Measurements from ENCODE around the gene SUSD1. TPM values are rescaled to one million over a fixed set of nuclear protein-coding genes. Genes with fewer than 3 reads are reported as not detected.
A peak's percentile ranks its signal among the peaks of the same experiment; 100 is the strongest.
"Not testable (repeated sequence)": the region's sequence is repeated elsewhere in the genome, so short reads cannot be mapped to it uniquely, and the experiment has no call there.

SUSD1 gene
- total RNA-seq, 1 experiment from 2014 or later = 6.3 TPM

DNA sequence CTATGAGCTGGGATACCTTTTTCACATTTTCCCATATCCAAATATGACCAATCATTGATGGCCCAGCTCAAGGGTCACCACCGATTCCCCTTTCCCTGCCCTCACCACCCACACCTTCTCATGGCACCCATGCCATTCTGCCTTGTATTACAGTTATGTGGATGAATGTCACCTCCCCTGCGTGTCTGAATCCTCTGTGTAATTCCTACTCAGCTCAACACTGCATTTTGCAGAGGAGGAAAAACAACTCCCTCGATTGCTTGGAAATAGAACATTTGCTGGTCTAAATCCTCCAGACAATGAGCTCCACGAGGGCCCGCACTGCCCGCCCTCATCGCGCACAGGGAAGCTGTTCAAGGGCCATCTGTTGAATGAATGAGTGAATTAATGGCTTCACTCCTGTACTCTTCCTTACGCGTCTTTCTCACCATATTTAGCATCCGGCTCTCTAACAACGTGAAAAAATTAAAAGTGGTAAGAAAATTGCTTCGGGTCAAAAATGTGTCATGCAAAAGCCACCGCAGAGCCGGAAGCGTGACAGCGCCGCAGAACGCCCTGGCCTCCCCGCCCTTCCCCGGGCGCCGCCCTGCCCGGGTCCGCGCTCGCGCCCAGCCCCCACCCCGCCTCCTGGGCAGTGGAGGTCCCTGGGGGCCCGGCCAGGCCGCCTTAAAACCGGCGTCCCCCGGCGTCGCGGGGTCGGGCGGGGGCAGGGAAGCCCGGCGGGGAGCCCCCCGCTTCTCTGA lies 704 bp downstream of the SUSD1 start:
- peak; percentile 50 for DNase-seq (ENCODE audit: extremely low read depth, low read depth)

DNA sequence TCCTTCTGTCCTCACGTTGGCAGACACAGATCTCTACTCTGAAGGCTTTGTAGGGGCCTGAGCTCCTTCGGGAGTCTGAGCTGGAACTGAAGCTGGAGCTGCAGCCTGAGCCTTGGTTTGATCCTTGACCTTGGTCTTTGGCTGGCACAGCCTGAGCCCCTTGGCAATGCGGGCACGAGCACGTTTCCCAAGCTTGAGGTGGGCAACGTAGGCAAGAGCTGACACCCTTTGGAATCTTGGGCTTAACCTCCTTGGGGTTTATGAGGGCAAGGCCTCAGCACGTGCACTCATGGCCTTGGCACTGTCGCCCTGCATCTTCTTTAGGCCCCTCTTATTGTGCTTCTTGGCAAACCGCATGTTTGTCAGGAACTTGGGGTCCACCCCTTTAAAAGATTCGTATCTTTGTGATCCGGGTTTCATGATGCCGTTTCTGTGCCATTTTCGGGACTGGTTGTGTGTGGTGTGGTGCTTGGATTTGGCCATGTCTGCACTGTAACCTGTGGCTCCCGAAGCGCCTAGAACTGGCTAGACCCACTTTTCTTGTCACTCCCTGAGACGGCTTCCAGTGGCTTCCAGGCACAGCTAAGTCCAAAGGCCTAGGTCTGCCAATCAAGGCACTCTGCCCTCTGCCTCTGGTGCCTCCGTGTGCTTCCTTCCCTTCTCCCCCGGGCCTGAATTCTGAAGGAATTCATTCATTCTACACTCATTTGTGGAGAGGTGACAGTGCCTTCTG lies 1.4 kb downstream of the SUSD1 start:
- no peak for DNase-seq (ENCODE audit: extremely low read depth, low read depth)

DNA sequence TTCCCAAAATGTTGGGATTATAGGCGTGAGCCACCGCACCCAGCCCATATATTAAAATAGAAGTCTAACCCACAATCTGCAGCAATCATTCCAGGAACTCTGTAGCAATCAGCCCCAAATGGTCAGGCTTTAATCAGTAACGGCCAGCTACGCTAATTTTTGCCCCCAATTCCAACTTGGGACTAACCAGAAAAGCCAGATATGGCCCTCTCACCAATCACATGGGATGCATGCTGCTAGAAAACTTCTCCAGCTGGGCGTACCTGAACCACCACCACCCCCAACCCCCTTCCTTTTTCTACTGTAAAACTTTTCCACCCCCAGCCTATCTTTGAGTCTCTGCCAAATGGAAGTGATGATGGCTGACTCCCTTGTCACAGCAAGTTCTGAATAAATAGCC lies 4.1 kb downstream of the SUSD1 start:
- DNase-seq (ENCODE audit: extremely low read depth, low read depth) = no peak

DNA sequence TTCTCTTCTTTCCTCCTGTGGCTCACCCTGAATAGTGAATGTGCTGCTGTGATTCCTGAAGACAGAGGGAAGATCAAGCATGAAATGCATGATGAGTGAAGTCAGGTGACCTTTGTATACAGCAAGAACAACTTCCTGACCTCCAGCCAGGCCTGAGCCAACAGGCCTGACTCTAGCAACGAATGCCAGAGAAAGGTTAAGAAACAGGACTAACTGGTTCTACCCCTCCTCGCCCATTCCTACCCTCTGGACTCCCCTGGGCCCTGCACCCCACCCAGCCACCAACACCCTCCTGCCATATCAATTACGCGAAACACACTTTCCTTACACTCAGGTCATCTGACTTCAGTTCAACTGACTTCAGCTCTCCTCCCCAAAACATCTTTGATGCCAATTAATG lies 4.9 kb downstream of the SUSD1 start:
- no peak for DNase-seq (ENCODE audit: extremely low read depth, low read depth)

DNA sequence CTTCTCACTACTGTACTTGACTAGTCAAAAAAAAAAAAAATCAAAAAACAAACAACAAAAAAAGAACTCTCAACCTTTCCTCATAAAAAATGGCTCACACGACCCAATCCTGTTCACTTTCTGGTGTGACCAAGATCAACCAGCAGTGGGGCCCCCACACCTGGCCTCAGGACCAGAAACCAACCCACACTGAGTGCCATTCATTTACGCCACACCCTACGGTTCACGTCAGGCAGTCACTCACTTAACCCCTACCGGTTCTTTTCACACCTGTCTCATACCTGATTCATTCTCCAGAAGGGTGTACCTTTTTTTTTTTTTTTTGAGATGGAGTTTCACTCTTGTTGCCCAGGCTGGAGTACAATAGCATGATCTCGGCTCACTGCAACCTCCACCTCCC lies 5.7 kb downstream of the SUSD1 start:
- DNase-seq (ENCODE audit: extremely low read depth, low read depth) = no peak

DNA sequence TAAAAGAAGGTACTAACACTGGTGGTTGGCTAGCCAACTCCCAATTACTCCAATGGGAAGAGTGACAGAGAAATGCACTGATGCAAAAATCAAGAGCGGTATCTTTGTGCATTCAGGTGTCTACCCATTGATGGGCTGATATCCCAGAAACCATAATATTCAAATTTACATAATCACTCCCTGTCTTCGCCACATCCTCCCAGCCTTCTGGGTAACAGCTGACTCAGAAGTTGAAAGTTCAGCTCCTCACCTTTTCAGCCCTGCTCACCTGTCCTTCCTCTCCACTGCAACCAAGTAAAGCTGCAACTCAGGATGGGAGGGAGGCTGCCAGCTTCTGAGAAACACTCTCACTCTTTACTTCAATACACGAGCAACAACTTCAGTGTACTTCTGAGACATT lies 6.9 kb downstream of the SUSD1 start:
- no peak for DNase-seq (ENCODE audit: extremely low read depth, low read depth)

DNA sequence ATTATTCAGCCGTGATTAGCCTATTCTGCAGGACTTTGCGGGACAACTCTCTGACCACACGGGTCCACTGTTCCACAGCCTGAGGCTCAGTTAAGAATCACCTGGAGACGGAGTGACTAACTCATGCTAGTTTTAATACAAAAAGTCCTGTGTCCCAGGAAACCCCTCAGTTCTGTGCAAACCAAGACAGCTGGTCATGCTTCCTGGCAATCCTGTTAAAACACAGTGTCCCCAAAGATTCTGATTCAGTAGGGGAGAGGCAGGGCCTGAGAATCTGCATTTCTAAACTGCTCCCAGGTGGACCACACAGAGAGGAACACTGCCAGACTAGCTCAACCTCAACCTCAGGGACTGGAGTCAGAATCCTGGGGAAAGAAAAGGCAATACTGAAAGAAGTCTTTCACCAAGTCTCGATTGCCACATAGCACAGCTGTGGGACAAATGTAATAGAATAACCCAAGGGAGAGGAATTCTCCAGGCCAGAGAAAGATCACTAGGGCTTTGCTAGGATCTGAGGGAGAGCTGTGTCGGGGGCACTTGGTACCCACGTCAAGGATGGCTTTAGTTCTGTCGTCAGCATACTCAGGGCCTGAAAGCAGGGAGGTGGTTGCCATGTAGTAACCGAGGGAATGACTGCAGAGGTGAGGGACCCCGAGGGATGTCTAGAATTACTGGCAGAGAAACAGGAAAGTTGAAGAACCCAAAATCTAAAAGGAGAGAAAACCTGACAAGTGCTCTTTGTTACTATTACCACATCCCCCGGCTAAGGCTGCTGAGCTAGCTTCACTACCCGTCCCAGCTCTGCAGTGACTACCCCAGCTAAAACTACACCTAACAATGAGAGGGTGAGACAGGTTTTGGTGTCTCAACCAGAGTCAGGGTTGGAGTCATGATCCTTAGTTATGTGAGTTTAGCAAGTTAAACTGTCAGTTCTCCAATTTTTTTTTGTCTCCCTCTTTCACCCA lies 8.6 kb downstream of the SUSD1 start:
- no peak for DNase-seq (ENCODE audit: extremely low read depth, low read depth)

DNA sequence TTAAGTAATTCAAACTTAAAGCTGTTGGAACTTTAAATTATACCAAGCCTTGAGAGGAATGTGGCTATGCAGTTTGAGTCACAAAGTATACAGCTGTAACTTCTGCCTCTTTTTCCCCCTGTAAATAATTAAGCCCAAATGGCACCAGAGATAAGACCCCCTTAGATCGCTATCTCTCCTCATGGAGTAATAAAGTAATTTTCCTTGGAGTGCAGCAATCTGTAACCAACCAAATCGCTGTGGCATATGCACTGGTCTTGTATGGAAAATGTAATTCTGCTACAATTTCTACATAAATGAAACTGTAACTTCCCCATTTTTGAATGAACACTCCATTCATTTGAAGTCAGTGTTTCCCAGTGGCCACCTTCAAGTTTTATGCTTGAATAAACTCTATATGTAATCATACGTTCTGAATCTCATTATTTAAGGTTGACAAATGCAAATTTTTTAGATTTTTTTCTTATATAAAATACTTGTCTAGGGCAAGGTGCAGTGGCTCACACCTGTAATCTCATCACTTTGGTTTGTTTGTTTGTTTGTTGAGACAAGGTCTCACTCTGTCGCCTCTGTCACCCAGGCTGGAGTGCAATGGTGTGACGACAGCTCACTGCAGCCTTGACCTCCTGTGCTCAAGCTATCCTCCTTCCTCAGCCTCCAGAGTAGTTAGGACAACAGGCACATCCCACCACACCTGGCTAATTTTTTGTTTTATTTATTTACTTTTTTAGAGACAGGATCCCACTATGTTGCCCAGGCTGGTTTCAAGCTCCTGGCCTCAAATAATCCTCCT lies 12.3 kb downstream of the SUSD1 start:
- no peak for DNase-seq (ENCODE audit: extremely low read depth, low read depth)

DNA sequence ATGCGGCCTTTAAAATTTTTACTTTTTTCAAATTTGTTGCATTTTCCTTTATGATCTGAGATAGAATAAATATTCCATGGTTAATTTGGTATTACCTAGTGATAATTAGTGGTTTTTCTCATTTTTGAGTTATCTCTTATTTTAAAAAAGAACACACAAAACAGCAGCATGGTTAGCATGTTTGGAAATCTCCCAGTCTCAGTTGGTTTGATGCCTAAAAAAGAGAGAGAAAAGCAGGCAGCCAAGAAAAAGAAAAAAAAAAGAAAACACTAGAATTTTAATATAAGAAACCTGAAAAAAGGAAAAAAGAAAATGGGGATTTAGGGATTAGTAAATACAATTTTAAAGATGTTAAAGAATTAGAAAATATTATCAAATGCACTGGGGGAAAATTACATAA lies 15.3 kb downstream of the SUSD1 start:
- DNase-seq (ENCODE audit: extremely low read depth, low read depth) = no peak

DNA sequence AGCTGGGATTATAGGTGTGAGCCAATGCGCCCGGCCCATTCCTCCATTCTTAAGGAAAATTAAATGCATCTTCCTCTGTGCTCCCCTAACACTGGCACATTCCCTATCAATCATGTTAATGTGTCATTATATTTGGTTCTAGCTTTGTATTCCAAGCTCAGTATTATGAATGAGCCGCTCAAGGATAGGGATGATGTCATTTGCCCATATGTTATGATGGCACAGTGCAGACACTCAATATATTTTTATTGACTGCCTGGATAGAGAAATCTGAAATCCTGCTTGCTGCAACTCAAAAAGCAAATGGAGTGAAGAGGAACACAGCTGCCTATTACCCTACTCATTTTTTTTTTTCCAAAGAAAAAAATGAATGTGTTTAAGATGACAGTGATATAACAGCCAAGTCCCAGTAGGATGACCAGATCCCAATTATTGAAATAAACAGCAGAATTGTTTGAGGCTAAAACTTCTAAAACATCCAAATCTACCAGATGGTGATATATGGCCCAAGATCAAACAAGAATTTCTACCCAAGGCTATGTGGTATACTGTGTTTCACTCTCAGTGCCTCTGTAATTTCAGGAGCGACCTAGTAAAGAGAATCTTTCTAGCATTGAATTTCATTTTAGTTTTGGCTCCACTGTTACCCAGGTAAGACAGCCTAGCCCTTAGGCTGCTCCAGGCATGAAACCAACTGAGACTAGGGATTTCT lies 16.3 kb downstream of the SUSD1 start:
- DNase-seq (ENCODE audit: extremely low read depth, low read depth) = no peak

DNA sequence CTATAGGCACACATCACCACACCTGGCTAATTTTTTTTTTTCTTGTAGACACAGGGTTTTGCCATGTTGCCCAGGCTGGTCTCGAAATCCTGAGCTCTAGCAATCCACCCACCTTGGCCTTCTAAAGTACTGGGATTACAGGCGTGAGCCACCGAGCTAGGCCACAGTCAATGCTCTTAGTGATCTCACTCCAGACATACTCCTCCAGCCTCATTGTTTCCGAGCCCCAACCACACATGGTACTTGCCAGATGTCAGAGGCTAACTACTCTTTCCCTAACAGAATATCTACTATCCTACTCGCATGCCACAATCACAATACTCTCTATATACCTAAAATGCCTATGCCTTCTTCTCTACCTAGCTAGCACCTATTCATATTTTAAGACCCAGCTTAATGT lies 17.1 kb downstream of the SUSD1 start:
- DNase-seq (ENCODE audit: extremely low read depth, low read depth) = no peak

DNA sequence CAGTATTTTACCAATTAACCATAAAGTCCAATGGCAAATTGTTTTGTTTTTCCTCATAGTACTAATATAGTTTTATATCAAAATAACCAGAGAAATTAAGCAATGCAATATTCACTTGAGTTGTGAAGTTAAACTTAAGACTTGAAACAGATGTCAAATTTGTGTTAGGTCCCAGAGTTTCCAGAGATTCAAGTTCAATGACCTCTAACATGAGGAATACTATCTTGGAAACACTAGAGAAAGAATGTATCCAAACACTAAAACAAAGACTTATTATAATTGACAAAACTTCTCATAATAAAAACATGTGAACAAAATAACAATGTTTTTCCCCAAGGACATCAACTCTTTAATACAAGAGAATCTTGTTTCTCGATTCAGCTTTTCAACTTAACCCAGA lies 18.0 kb downstream of the SUSD1 start:
- no peak for DNase-seq (ENCODE audit: extremely low read depth, low read depth)

DNA sequence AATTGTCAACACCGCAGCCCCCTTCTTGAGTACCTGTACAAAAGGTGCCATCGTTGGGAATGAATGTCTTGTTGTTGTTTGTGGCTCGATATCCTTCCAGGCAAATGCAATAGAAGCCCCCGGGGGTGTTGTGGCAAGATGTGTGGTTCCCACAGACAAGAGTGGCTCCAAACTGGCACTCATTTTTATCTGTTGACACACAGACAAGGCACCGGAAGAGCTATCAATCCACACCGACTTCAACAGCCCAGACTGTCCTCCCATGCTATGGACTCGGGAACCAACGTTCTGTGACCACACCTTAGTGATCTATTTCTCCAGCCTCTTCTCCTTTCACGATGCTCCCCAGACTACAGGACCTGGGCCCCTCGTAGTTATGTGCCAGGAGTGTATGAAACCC lies 25.9 kb downstream of the SUSD1 start:
- DNase-seq (ENCODE audit: extremely low read depth, low read depth) = no peak

DNA sequence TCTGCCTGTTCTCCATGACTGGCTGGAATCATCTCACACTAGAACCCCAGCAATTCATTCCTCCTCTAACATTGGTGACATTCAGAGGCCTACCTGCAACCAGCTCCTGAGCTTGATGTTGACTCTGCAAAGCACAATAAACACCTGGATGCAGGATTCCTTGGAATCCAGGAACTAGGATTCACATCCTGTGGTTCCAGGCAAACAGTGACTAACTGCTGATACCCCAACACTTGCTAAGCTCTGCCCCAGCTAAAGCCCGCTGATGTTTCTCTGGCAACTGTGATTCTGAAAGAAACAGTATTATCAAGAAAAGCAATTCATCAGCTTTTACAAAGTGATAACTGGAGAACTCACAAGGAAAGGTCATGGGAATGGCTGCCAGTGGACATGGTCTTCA lies 29.2 kb downstream of the SUSD1 start:
- DNase-seq (ENCODE audit: extremely low read depth, low read depth) = no peak

DNA sequence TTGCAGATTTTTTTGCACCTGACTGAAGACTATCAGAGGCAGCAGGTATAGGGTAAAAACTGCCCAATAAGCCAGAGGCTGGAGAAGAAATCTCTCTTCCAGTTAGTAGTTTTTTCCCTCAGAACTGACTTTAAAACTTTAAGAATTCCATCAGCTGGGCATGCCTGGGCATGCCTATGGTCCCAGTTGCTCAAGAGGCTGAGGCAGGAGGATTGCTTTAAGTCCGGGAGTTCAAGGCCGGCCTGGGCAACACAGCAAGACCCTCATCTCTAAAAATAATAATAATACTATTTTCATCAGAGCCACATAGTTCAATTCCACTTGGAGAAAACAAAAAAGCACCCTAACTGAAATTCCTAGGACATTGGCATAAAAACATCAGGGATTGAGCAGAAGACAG lies 30.3 kb downstream of the SUSD1 start:
- DNase-seq (ENCODE audit: extremely low read depth, low read depth) = no peak

DNA sequence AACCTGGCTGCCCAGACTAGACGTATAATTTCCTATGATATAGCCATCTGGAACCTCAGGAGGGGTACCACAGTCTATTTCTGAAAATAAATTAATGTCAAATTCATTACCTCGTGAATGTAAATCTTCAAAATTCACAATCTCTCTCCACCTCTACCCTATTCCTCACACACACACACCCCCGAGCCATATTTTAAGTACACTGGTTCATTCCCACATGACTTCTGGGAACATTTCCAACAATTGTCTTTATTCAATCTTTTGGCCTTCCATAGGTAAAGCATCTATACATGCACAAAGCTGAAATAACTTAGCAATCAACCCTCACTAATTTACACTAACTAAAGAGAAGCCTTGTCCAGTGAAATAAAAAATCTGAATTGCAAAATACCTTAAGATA lies 32.7 kb downstream of the SUSD1 start:
- DNase-seq (ENCODE audit: extremely low read depth, low read depth) = no peak

DNA sequence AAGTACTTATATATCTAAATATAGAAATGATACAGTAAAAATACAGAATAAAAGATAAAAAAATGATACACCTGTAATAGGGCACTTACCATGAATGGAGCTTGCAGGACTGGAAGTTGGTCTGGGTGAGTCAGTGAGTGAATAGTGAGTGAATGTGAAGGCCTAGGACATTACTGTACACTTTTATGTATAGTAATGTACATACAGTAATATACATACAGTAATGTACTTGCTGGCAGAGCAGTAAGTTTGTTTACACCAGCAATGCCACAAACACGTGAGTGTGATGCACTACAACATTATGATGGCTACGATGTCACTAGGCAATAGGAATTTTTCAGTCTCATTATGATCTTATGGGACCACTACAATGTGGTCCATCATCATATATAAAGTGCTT lies 34.2 kb downstream of the SUSD1 start:
- no peak for DNase-seq (ENCODE audit: extremely low read depth, low read depth)

DNA sequence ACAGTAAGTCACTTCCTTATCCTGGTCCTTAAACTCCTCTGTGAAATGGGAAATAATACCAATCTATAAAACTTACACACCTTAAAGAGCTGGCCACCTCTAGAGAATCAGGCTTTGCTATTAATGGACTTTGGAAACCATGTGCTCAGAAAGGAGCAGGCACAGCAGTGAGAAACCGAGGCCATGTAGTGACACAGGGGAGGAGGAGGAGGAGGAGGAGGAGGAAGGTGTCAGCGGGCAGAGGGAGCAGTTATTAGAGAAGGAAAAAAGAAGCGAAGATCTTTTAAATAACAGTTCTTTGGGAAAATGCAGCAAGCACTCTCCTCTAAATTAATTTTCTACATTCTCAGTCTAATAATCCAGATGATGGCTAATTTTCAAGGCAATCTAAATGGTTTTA lies 38.0 kb downstream of the SUSD1 start:
- DNase-seq (ENCODE audit: extremely low read depth, low read depth) = no peak

DNA sequence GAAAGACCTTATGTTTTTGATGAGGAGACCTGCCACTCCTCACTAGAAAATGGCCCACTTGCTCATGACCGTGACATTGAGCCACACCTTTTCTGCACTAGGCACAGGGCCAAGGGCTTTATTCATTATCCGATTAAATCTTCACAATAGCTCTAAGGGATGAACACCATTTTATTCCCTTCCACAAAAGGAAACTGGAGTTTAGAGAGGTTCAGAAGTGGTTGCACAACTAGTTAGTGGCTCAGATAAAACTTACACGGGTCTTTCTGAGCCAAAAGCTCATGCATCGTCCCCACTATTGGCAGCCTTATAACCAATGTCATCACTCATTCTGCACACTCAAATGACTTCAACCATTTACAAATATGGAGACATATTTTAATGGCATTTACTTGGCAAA lies 39.4 kb downstream of the SUSD1 start:
- no peak for DNase-seq (ENCODE audit: extremely low read depth, low read depth)

DNA sequence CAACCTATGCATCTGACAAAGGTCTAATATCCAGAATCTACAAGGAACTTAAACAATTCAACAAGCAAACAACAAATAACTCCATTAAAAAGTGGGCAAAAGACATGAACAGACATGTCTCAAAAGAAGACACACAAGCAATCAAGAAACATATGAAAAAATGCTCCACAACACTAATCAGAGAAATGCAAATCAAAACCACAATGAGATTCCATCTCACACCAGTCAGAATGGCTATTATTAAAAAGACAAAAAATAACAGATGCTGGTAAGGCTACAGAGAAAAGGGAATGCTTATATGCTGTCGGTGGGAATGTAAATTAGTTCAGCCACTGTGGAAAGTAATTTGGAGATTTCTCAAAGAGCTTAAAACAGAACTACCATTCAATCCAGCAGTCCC lies 41.3 kb downstream of the SUSD1 start:
- DNase-seq (ENCODE audit: extremely low read depth, low read depth) = not testable (repeated sequence)

Measured in NCI-H460 (cell line).